Lower lobe of right lung (tissue), 2 donors: ENCODE measurements around the gene LIPN. TPM values are rescaled to one million over a fixed set of nuclear protein-coding genes. Genes with fewer than 3 reads are reported as not detected.

Source experiments
- ATAC-seq, 2 donors: fragments of 200-7000 bp; cut with Tn5 transposase; one replicate each; pipeline ENCODE4 v1.9.1; 2020 to 2022; ENCODE audit warnings: mild to moderate bottlenecking in 2 of 2, moderate library complexity in 2 of 2
- DNase-seq: peaks from one replicate; pipeline ENCODE4 v3.0.0-alpha.2; 2020
- H3K27ac ChIP-seq: fragments of 200-600 bp; one replicate; pipeline ENCODE4 v1.8.0; 2022
- H3K27me3 ChIP-seq: fragments of 200-600 bp; one replicate; pipeline ENCODE4 v1.8.0; 2022; ENCODE audit warnings: low read depth
- H3K36me3 ChIP-seq: fragments of 200-600 bp; one replicate; pipeline ENCODE4 v1.8.0; 2022; ENCODE audit warnings: mild to moderate bottlenecking
- H3K4me1 ChIP-seq: fragments of 200-600 bp; one replicate; pipeline ENCODE4 v1.8.0; 2022
- H3K4me3 ChIP-seq: fragments of 200-600 bp; one replicate; pipeline ENCODE4 v1.8.0; 2022; ENCODE audit warnings: mild to moderate bottlenecking
- H3K9me3 ChIP-seq: fragments of 200-600 bp; one replicate; pipeline ENCODE4 v1.8.0; 2022
- CTCF ChIP-seq: fragments of 200-600 bp; IDR thresholded peaks from one replicate; pipeline ENCODE4 v1.8.0; 2022; ENCODE audit warnings: antibody characterized with exemption, mild to moderate bottlenecking
- intact Hi-C: fragments of 100-400 bp; cut with DNase I; formaldehyde crosslinking; loops from one replicate; pipeline ENCODE4 v1.11.0; 2022
- total RNA-seq: library from RNA; stranded (reverse); fragmentation: NEBNext Ultra II Directional; extraction: Animal tissue kit (Norgen Biotek cat#: 25700); gene quantifications from one replicate; pipeline ENCODE4 v1.2.1, GENCODE V29; 2021
- donor health status: DM: no; HTN: yes; CAD: no; lungs with severe emphysema.

Gene LIPN
- total RNA-seq, 1 donor from 2014 or later, result 1.6 TPM

- TF ChIP-seq CTCF, result no peak
- no peaks in the 10 kb centered on the region for H3K36me3 ChIP-seq
- DNase-seq, result no peak
- no peak for ATAC-seq
- intact Hi-C loops, result no loop called here
- no peak overlapping the region for H3K27ac ChIP-seq
- no peaks in the 10 kb centered on the region for H3K9me3 ChIP-seq
- no peaks in the 10 kb centered on the region for H3K27me3 ChIP-seq
- no peaks in the 10 kb centered on the region for H3K4me1 ChIP-seq
- H3K4me3 ChIP-seq, result no peak overlapping the region
These were observed 3.6 kb downstream of the LIPN start for GRCh38 chr10:88763441-88763840.

- Histone ChIP-seq H3K9me3 (no peaks in the 10 kb centered on the region), H3K4me1 (no peaks in the 10 kb centered on the region), H3K36me3 (no peaks in the 10 kb centered on the region), H3K27me3 (no peaks in the 10 kb centered on the region), H3K27ac (no peak overlapping the region), H3K4me3 (no peak overlapping the region)
- ATAC-seq (no peak), DNase-seq (no peak)
- TF ChIP-seq CTCF, result no peak
- intact Hi-C loops, result no loop called here
These were observed 4.3 kb downstream of the LIPN start for GRCh38 chr10:88764110-88764509.

- DNase-seq, result no peak
- no peak for TF ChIP-seq CTCF
- no peaks in the 10 kb centered on the region for H3K4me1 ChIP-seq
- no peaks in the 10 kb centered on the region for H3K36me3 ChIP-seq
- no peak overlapping the region for H3K27ac ChIP-seq
- intact Hi-C loops, result no loop called here
- no peaks in the 10 kb centered on the region for H3K27me3 ChIP-seq
- no peak overlapping the region for H3K4me3 ChIP-seq
- ATAC-seq, result no peak
- no peaks in the 10 kb centered on the region for H3K9me3 ChIP-seq
These were observed 6.0 kb downstream of the LIPN start for GRCh38 chr10:88765816-88766215.

GRCh38 chr10:88769384-88769783 is 9.6 kb downstream of the LIPN start:
- TF ChIP-seq CTCF, result no peak

GRCh38 chr10:88781206-88781605 is 21.4 kb downstream of the LIPN start:
- no peaks in the 10 kb centered on the region for H3K4me1 ChIP-seq
- no peak for TF ChIP-seq CTCF
- H3K27ac ChIP-seq, result no peak overlapping the region
- H3K27me3 ChIP-seq, result no peaks in the 10 kb centered on the region
- no peaks in the 10 kb centered on the region for H3K9me3 ChIP-seq
- DNase-seq (no peak), ATAC-seq (no peak)
- intact Hi-C loops, result no loop called here
- H3K4me3 ChIP-seq, result no peak overlapping the region
- no peaks in the 10 kb centered on the region for H3K36me3 ChIP-seq

More at GRCh38 chr10:88769384-88769783, 9.6 kb downstream of the LIPN start:
- Histone ChIP-seq H3K27me3 (no peaks in the 10 kb centered on the region), H3K9me3 (no peaks in the 10 kb centered on the region), H3K36me3 (no peaks in the 10 kb centered on the region), H3K4me3 (no peak overlapping the region), H3K4me1 (no peaks in the 10 kb centered on the region), H3K27ac (no peak overlapping the region)
- DNase-seq (no peak), ATAC-seq (no peak)
- intact Hi-C loops, result no loop called here

GRCh38 chr10:88782222-88782621 is 22.4 kb downstream of the LIPN start:
- DNase-seq (no peak), ATAC-seq (no peak)
- no peak for TF ChIP-seq CTCF
- Histone ChIP-seq H3K4me1 (no peaks in the 10 kb centered on the region), H3K27ac (no peak overlapping the region), H3K9me3 (no peaks in the 10 kb centered on the region), H3K27me3 (no peaks in the 10 kb centered on the region), H3K36me3 (no peaks in the 10 kb centered on the region), H3K4me3 (no peak overlapping the region)
- intact Hi-C loops, result no loop called here
